SU-DHL-6 (cell line): ENCODE measurements around the gene SPTBN1.

Experiments used
- H2AFZ ChIP-seq: fragments of 200-600 bp; sonication (generic); 2 replicates; pipeline ENCODE4 v1.6.1; 2014; ENCODE audit warnings: low read depth, mild to moderate bottlenecking, moderate library complexity, mixed read lengths, antibody characterized with exemption, low read length; ENCODE audit not compliant: severe bottlenecking
- H3F3A ChIP-seq: fragments of 200-600 bp; shearing (Covaris generic); 2 replicates; pipeline ENCODE4 v1.6.0; 2016; ENCODE audit warnings: antibody characterized with exemption, mild to moderate bottlenecking; ENCODE audit not compliant: insufficient read depth
- H3K27ac ChIP-seq: fragments of 200-600 bp; sonication (generic); 2 replicates; pipeline ENCODE4 v1.5.1; 2016; ENCODE audit warnings: low read depth, mild to moderate bottlenecking, low read length, moderate library complexity, mixed read lengths
- H3K27me3 ChIP-seq: fragments of 200-600 bp; sonication (generic), shearing (Covaris generic); 2 replicates; pipeline ENCODE4 v1.6.0; 2014; ENCODE audit warnings: mild to moderate bottlenecking, low read length
- H3K36me3 ChIP-seq: fragments of 200-600 bp; sonication (generic); 2 replicates; pipeline ENCODE4 v1.6.1; 2014; ENCODE audit warnings: mild to moderate bottlenecking, low read length, mixed read lengths
- H3K4me2 ChIP-seq: fragments of 300-600, 200-600 bp; shearing (Covaris generic), sonication (generic); 2 replicates; pipeline ENCODE4 v1.6.0; 2014; ENCODE audit warnings: low read length, low read depth, mild to moderate bottlenecking; ENCODE audit not compliant: poor library complexity, severe bottlenecking
- H3K4me3 ChIP-seq: fragments of 200-600 bp; sonication (generic); 2 replicates; pipeline ENCODE4 v1.5.1; 2014; ENCODE audit warnings: antibody characterized with exemption, low read length, mild to moderate bottlenecking, mixed read lengths; ENCODE audit not compliant: insufficient read depth, poor library complexity, severe bottlenecking
- H3K79me2 ChIP-seq: fragments of 200-600 bp; sonication (generic); 2 replicates; pipeline ENCODE4 v1.6.1; 2014; ENCODE audit warnings: mild to moderate bottlenecking, low read length, moderate library complexity; ENCODE audit not compliant: insufficient read depth
- H3K9ac ChIP-seq: fragments of 200-600 bp; sonication (generic); 2 replicates; pipeline ENCODE4 v1.7.0; 2014; ENCODE audit warnings: mild to moderate bottlenecking, low read length
- H3K9me2 ChIP-seq: fragments of 200-600 bp; sonication (generic); replicated peaks from 2 replicates; pipeline ENCODE4 v1.6.1; 2014; ENCODE audit warnings: low read length; ENCODE audit not compliant: insufficient read depth
- H3K9me3 ChIP-seq: fragments of 200-600 bp; sonication (generic); 2 replicates; pipeline ENCODE4 v1.6.1; 2014; ENCODE audit warnings: low read length, mixed read lengths; ENCODE audit not compliant: insufficient read depth
- H4K20me1 ChIP-seq: fragments of 200-600 bp; sonication (generic); 2 replicates; pipeline ENCODE4 v1.6.1; 2014; ENCODE audit warnings: low read depth, mild to moderate bottlenecking, antibody characterized with exemption, low read length, moderate library complexity, mixed read lengths
- EZH2phosphoT487 ChIP-seq: fragments of 200-600 bp; sonication (generic), shearing (Covaris generic); conservative IDR thresholded peaks from 2 replicates; pipeline ENCODE4 v1.6.1; 2018; ENCODE audit warnings: mild to moderate bottlenecking, antibody characterized with exemption, low read length, moderate library complexity, mixed read lengths
- TF ChIP-seq, protein P1 (sequence below): fragments of 200-600 bp; sonication (generic); IDR thresholded peaks from one replicate; pipeline ENCODE4 v1.5.1; 2017; ENCODE audit warnings: antibody characterized with exemption, mild to moderate bottlenecking, low read length, moderate library complexity; ENCODE audit not compliant: insufficient read depth, poor library complexity, severe bottlenecking

SPTBN1 gene

DNA sequence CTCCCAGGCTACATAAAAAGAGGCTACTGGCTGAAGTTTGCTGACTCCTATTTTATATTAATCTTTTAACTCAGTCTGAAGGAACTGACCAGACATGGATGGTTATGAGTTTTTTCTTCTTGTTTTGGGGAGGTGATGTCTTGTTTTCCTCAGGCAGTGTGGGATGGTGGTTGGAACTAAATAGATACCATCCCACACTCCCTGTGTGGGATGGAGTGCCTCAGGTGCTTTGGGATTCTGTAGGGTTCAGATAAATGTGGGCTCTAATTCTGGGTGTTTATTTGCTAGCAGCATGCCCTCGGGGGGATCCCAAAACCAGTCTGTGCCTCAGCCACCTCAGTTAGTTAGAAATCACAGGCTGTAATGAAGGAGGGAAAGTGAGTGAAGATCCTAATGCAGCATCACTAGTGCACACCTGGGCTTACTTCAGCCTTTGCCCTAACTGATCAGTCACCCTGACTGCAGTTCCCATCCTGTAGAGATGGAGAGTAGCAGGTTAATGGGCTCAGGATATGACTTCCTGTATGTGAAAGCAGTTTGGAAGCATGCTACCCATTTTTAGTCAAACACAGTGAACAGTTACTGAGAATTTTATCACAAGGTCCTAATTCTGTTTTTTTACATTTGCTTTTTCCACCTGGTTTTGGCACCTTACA lies 132.2 kb downstream of the SPTBN1 start:
- no peak overlapping the region for H3K9ac ChIP-seq

DNA sequence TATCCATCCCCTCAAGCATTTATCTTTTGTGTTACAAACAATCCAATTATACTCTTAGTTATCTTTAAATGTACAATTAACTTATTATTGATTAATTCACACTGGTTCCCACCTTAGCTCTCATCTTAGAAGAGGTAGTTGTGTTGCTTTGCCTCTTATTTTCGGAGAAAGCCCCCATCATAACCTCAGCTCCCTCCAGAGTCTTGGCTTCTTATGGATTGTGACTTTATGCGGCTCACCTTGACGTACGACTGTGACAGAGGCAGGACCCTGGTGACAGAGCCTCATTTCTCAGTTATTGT lies 132.9 kb downstream of the SPTBN1 start:
- Histone ChIP-seq H3K27me3 (no peaks in the 10 kb centered on the region), H3K27ac (no peak overlapping the region), H3K4me2 (no peak overlapping the region), H3K9me3 (no peaks in the 10 kb centered on the region), H3K9ac (no peak overlapping the region), H3K4me3 (no peak overlapping the region), H3K9me2 (no peaks in the 10 kb centered on the region), H3F3A (no peaks in the 10 kb centered on the region), H2AFZ (no peak overlapping the region), H3K79me2 (no peaks in the 10 kb centered on the region), H4K20me1 (no peaks in the 10 kb centered on the region), H3K36me3 (no peaks in the 10 kb centered on the region)
- TF ChIP-seq, protein P1, sequence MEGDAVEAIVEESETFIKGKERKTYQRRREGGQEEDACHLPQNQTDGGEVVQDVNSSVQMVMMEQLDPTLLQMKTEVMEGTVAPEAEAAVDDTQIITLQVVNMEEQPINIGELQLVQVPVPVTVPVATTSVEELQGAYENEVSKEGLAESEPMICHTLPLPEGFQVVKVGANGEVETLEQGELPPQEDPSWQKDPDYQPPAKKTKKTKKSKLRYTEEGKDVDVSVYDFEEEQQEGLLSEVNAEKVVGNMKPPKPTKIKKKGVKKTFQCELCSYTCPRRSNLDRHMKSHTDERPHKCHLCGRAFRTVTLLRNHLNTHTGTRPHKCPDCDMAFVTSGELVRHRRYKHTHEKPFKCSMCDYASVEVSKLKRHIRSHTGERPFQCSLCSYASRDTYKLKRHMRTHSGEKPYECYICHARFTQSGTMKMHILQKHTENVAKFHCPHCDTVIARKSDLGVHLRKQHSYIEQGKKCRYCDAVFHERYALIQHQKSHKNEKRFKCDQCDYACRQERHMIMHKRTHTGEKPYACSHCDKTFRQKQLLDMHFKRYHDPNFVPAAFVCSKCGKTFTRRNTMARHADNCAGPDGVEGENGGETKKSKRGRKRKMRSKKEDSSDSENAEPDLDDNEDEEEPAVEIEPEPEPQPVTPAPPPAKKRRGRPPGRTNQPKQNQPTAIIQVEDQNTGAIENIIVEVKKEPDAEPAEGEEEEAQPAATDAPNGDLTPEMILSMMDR, result no peak
- TF ChIP-seq EZH2phosphoT487, result no peak

More for the DNA sequence above, 132.2 kb downstream of the SPTBN1 start:
- Histone ChIP-seq H3K79me2 (no peaks in the 10 kb centered on the region), H4K20me1 (no peaks in the 10 kb centered on the region), H3K36me3 (no peaks in the 10 kb centered on the region), H3K27me3 (no peaks in the 10 kb centered on the region), H3K9me3 (no peaks in the 10 kb centered on the region), H2AFZ (no peak overlapping the region), H3K27ac (no peak overlapping the region), H3F3A (no peaks in the 10 kb centered on the region), H3K9me2 (no peaks in the 10 kb centered on the region), H3K4me2 (no peak overlapping the region), H3K4me3 (no peak overlapping the region)
- TF ChIP-seq, protein P1, result no peak
- no peak for TF ChIP-seq EZH2phosphoT487

DNA sequence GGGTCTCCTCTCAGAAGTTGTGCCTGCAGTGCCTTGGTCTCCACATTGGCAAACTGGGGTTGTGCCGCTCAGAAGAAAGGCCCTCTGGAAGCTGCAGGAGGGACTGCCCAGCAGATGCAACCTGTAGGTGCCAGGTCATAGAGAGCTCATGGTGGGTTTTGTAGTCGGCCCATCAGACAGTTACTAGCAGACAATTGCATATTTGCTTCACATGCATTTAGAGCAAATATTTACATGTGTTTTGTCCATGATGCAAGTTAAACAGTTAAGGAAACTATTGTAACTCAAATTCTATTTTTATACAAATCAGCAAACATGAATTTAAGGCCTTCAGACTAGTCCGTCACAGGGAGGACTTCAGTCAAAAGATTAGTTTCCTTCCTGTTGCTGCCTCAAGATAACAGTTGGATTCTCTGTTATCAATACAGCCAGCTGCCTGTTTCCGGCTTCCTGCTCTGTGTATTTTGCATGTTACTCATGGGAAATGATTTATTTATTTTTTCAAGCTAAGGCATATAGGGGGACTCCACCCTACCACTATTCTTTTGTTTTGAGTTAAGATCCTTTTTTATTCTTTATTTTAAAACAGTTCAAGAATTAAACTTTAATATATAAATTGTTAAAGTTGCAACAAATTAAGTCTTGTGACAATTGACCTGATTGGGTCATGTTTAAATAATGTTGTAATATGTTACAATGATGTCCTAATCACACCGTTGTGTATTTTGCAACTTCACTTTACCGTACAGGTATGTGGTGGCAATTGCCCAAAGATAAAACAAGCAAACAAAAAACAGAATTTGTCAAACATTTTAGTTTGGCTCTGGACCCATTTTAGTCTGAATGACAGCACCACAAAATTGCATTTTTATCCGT lies 133.5 kb downstream of the SPTBN1 start:
- Histone ChIP-seq H3K79me2 (no peaks in the 10 kb centered on the region), H3K36me3 (no peaks in the 10 kb centered on the region), H3K9me2 (no peaks in the 10 kb centered on the region), H3F3A (no peaks in the 10 kb centered on the region), H4K20me1 (no peaks in the 10 kb centered on the region), H3K27ac (no peak overlapping the region), H3K4me3 (no peak overlapping the region), H3K9ac (no peak overlapping the region), H3K9me3 (no peaks in the 10 kb centered on the region), H3K27me3 (no peaks in the 10 kb centered on the region), H3K4me2 (no peak overlapping the region), H2AFZ (no peak overlapping the region)
- TF ChIP-seq EZH2phosphoT487, result no peak
- TF ChIP-seq, protein P1, result no peak
